K562 (cell line): ENCODE results near the gene KRTAP10-6. TPM values are rescaled to one million over a fixed set of nuclear protein-coding genes. Genes with fewer than 3 reads are reported as not detected.

Experiments
- ATAC-seq: fragments of 200-7000 bp; cut with Tn5 transposase; 3 replicates; pipeline ENCODE4 v1.9.1; 2020; ENCODE audit warnings: moderate library complexity
- BruUV-seq: library from RNA; stranded (reverse); fragments of 400-500 nt; replicated peaks from 2 replicates; lab custom pipeline; 2021; lab: Mats Ljungman, UMichigan
- CTCF ChIA-PET: fragments of 300-600 bp; formaldehyde crosslinking; extraction: SDS; loops from one replicate; lab custom pipeline; 2021; ENCODE audit warnings: low intra/inter-chr PET ratio; lab: Yijun Ruan, JAX
- POLR2A ChIA-PET: fragments of 300-600, 350-650 bp; sonication (Branson Sonifier 250); formaldehyde crosslinking; extraction: SDS; loops from one replicate; lab custom pipeline; 2021; ENCODE audit warnings: antibody characterized with exemption, inconsistent platforms; lab: Yijun Ruan, JAX
- DNase-seq, 4 experiments: peaks; one replicate each; pipeline versions ENCODE4 v3.0.0 to v3.0.0-alpha.2; 2011 to 2018; ENCODE audit warnings: low spot score in 3 of 4, mixed read lengths in 3 of 4; ENCODE audit errors: extremely low read depth in 1 of 4
- FAIRE-seq: peaks from 2 replicates; lab custom pipeline; 2011; peaks lifted over from hg19 to GRCh38; lab: Jason Lieb, UNC
- H2AFZ ChIP-seq: 2 replicates; pipeline ENCODE4 v1.6.0; 2011; ENCODE audit warnings: low read depth, low read length, control low read depth, inconsistent platforms
- H3K27ac ChIP-seq: fragments of 200-600 bp; 3 replicates; pipeline ENCODE4 v1.8.0; 2011; ENCODE audit warnings: low read depth, mild to moderate bottlenecking, control low read depth, inconsistent platforms, low read length, moderate library complexity, mixed read lengths; ENCODE audit errors: extremely low read depth
- H3K27me3 ChIP-seq, 2 experiments: fragments of 300-600 bp in 1 of 2; 2 replicates in 1 of 2; 3 replicates in 1 of 2; pipeline versions ENCODE4 v1.6.0 to v1.8.0; 2011; ENCODE audit warnings: inconsistent platforms in 2 of 2, low read length in 2 of 2, mild to moderate bottlenecking in 1 of 2, mixed read lengths in 1 of 2, moderate library complexity in 1 of 2; ENCODE audit not compliant: control insufficient read depth in 2 of 2, insufficient read depth in 2 of 2
- H3K36me3 ChIP-seq: fragments of 300-600 bp; 3 replicates; pipeline ENCODE4 v1.8.0; 2011; ENCODE audit warnings: mild to moderate bottlenecking, low read length, inconsistent platforms; ENCODE audit not compliant: control insufficient read depth, insufficient read depth
- H3K4me1 ChIP-seq, 2 experiments: fragments of 200-600 bp in 1 of 2; replicated peaks in 1 of 2; 2 replicates in 1 of 2; 3 replicates in 1 of 2; pipeline versions ENCODE4 v1.5.1 to v1.8.0; 2011; ENCODE audit warnings: inconsistent platforms in 2 of 2, low read length in 2 of 2, mild to moderate bottlenecking in 1 of 2, mixed read lengths in 1 of 2, moderate library complexity in 1 of 2; ENCODE audit not compliant: control insufficient read depth in 2 of 2, insufficient read depth in 2 of 2
- H3K4me2 ChIP-seq: 2 replicates; pipeline ENCODE4 v1.6.1; 2011; ENCODE audit warnings: low read length, control low read depth, inconsistent platforms, mixed read lengths; ENCODE audit not compliant: insufficient read depth
- H3K4me3 ChIP-seq: fragments of 200-600 bp; sonication (generic), shearing (Covaris generic); 2 replicates; pipeline ENCODE4 v1.5.1; 2016; ENCODE audit warnings: control low read depth, inconsistent platforms
- H3K79me2 ChIP-seq: fragments of 200-600 bp; 3 replicates; pipeline ENCODE4 v1.8.0; 2011; ENCODE audit warnings: low read length, inconsistent platforms; ENCODE audit not compliant: control insufficient read depth, insufficient read depth
- H3K9ac ChIP-seq, 2 experiments: 2 replicates each; pipeline versions ENCODE4 v1.6.0 to v1.6.1; 2011; ENCODE audit warnings: low read depth in 2 of 2, low read length in 2 of 2, control low read depth in 1 of 2, inconsistent platforms in 1 of 2, mild to moderate bottlenecking in 1 of 2, mixed read lengths in 1 of 2; ENCODE audit not compliant: insufficient read depth in 1 of 2
- H3K9me1 ChIP-seq: one replicate; pipeline ENCODE4 v1.6.0; 2011; ENCODE audit warnings: inconsistent platforms, mild to moderate bottlenecking, low read length, moderate library complexity; ENCODE audit not compliant: control insufficient read depth, insufficient read depth
- H3K9me3 ChIP-seq: replicated peaks from 2 replicates; pipeline ENCODE4 v1.5.1; 2011; ENCODE audit warnings: low read depth, low read length, inconsistent platforms; ENCODE audit not compliant: control insufficient read depth, insufficient read depth
- H4K20me1 ChIP-seq: replicated peaks from 2 replicates; pipeline ENCODE4 v1.6.1; 2011; ENCODE audit warnings: low read length, inconsistent platforms, mixed read lengths; ENCODE audit not compliant: control insufficient read depth, insufficient read depth
- EZH2 ChIP-seq: IDR thresholded peaks from 2 replicates; pipeline ENCODE4 v1.6.1; 2012; ENCODE audit warnings: low read depth, mild to moderate bottlenecking, inconsistent platforms, low read length, borderline replicate concordance
- NBN ChIP-seq: fragments of 450-650 bp; IDR thresholded peaks from 2 replicates; pipeline ENCODE4 v1.6.1; 2016; ENCODE audit warnings: low read depth, mild to moderate bottlenecking
- PCBP1 ChIP-seq: fragments of 200-400 bp; formaldehyde crosslinking; IDR thresholded peaks from 2 replicates; pipeline ENCODE4 v1.6.1; 2018; ENCODE audit warnings: mild to moderate bottlenecking, low read depth, low read length; ENCODE audit not compliant: poor library complexity, severe bottlenecking
- SIX5 ChIP-seq, 2 experiments: IDR thresholded peaks; 2 replicates each; pipeline ENCODE4 v1.6.1; 2011; ENCODE audit warnings: low read length in 2 of 2, borderline replicate concordance in 1 of 2, low read depth in 1 of 2, mild to moderate bottlenecking in 1 of 2, moderate library complexity in 1 of 2; ENCODE audit not compliant: insufficient read depth in 1 of 2
- WGBS: fragments of 100-300 bp; shearing (Covaris generic); methylation state at CpG from one replicate; pipeline ENCODE4 v1.1.6; 2016; ENCODE audit warnings: low coverage, mixed read lengths; ENCODE audit not compliant: insufficient coverage; ENCODE audit errors: missing lambda C conversion rate; 5-methylcytosine and 5-hydroxymethylcytosine counted together
- in situ Hi-C: fragments of 300-500 bp; cut with MboI; formaldehyde crosslinking; loops from 4 replicates; pipeline ENCODE4 v1.15.0; 2018; ENCODE audit warnings: inconsistent platforms, mixed read lengths
- intact Hi-C: fragments of 100-400 bp; cut with micrococcal nuclease; formaldehyde crosslinking; loops from 2 replicates; pipeline ENCODE4 v1.14.2; 2022
- polyA plus RNA-seq, 8 experiments: library from polyadenylated mRNA; depleted of rRNA in 4 of 8; stranded (reverse) in 5 of 8; unstranded in 3 of 8; fragments of >200 nt; fragmentation: Nextera tagmentation in 2 of 8; fragmentation: Illumina TruSeq in 1 of 8; extraction: Ambion mirVana in 2 of 8; extraction: Trizol in 1 of 8; gene quantifications; 2 replicates each; pipeline versions ENCODE4 v1.2.1 to v1.2.3, GENCODE V29; 2011 to 2014; ENCODE audit warnings: inconsistent platforms in 1 of 8, missing spikeins in 1 of 8
- total RNA-seq, 7 experiments: library from RNA; depleted of rRNA in 6 of 7; stranded (reverse); fragments of >200 nt in 6 of 7; fragmentation: Illumina TruSeq in 2 of 7; extraction: Trizol in 2 of 7; gene quantifications; 2 replicates each; pipeline versions ENCODE4 v1.2.1 to v1.2.3, GENCODE V29; 2011 to 2021; ENCODE audit warnings: low replicate concordance in 1 of 7

The KRTAP10-6 gene
- total and polyA plus RNA-seq, 9 of the 15 experiments (the other 6 are each of a cell fraction or from before 2014, with no cell fraction given) = not detected

DNA sequence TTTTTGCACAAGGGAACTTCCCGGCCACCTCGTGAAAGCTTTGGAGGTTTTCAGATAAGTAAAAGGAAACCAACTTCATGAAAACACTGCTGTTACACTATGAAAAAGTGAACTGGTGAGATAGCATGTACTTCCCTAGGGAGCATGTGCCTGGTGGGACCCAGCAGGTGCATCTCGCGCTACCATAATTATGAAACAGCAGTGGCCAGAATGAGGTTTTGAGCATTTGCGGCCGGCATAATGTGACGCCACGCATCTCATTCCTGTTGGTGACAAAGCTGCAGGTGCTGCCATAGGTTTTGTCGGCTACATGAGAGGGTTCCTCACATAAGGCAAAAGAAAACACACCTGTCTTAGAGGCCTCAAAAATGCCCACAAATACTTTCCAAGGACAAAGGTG lies 35.4 kb downstream of the KRTAP10-6 start:
- WGBS = 1% methylated on average over 9 of the region's 9 CpGs
- in situ Hi-C loops = no loop called here
- 0 out of 2 replicates have a peak, but pooled peaks cover 2% of the 10 kb centered on the region for H4K20me1 ChIP-seq
- FAIRE-seq (no peak), ATAC-seq (no peak), DNase-seq (no peak)
- no peaks in the 10 kb centered on the region; a peak in 1 of 5 replicates for H3K4me1 ChIP-seq
- H3K9ac ChIP-seq = no peak overlapping the region
- H3K27ac ChIP-seq = no peak overlapping the region
- intact Hi-C loops = no loop called here
- ChIA-PET CTCF (no interaction called here), POLR2A (interaction anchor here (0.6 to 1.6 kb wide), 3 partner anchors 16 to 25 kb away, joined by 3 read pairs; no protein-coding TSS in a partner anchor)
- TF ChIP-seq PCBP1 (no peak), EZH2 (0 out of 2 replicates have a peak, but pooled peaks have one; percentile 72), NBN (no peak), SIX5 (IDR thresholded peaks at IDR 0.05; ENCODE audit: borderline replicate concordance in 1 of 2, insufficient read depth in 1 of 2, low read depth in 1 of 2, low read length in 2 of 2) (no peak)
- no peaks in the 10 kb centered on the region for H3K79me2 ChIP-seq
- H3K4me3 ChIP-seq = no peak overlapping the region
- peaks cover 46 to 59% of the 10 kb centered on the region in 2 experiments for H3K27me3 ChIP-seq
- H3K36me3 ChIP-seq = no peaks in the 10 kb centered on the region
- BruUV-seq = no TSS peak
- H3K4me2 ChIP-seq = no peak overlapping the region
- H3K9me3 ChIP-seq = no peaks in the 10 kb centered on the region
- no peak overlapping the region for H2AFZ ChIP-seq
- no peaks in the 10 kb centered on the region for H3K9me1 ChIP-seq
